ENCODE data around the gene RBM17.
A peak's percentile ranks its signal among the peaks of the same experiment; 100 is the strongest.
"Not testable (repeated sequence)": the region's sequence is repeated elsewhere in the genome, so short reads cannot be mapped to it uniquely, and the experiment has no call there.

RBM17 gene

GRCh38 chr10:6088721-6089333, at the start of gene RBM17:
Gene RBM17 (plus strand): TSS chr10:6089034. CDS start chr10:6097066, 8,032 bp downstream.
- DNase-seq (ENCODE audit: low read depth in 2 of 2) = peak; percentile 96 to 98

- DNase-seq (ENCODE audit: low read depth in 2 of 2) = no peak
These were observed 49.1 kb upstream of the RBM17 start for GRCh38 chr10:6039711-6040110.

GRCh38 chr10:6040205-6040604, 48.6 kb upstream of the RBM17 start:
- DNase-seq (ENCODE audit: low read depth in 2 of 2) = no peak

- DNase-seq (ENCODE audit: low read depth in 2 of 2) = not testable (repeated sequence)
These were observed 45.5 kb upstream of the RBM17 start for GRCh38 chr10:6043377-6043776.

GRCh38 chr10:6044060-6044459, 44.8 kb upstream of the RBM17 start:
- DNase-seq (ENCODE audit: low read depth in 2 of 2) = no peak

GRCh38 chr10:6044751-6045313, 44.0 kb upstream of the RBM17 start:
- no peak for DNase-seq (ENCODE audit: low read depth in 2 of 2)

GRCh38 chr10:6045314-6045848, 43.5 kb upstream of the RBM17 start:
- no peak for DNase-seq (ENCODE audit: low read depth in 2 of 2)

- no peak for DNase-seq (ENCODE audit: low read depth in 2 of 2)
These were observed 42.7 kb upstream of the RBM17 start for GRCh38 chr10:6045878-6046772.

GRCh38 chr10:6046773-6047611, 41.8 kb upstream of the RBM17 start:
- no peak for DNase-seq (ENCODE audit: low read depth in 2 of 2)

GRCh38 chr10:6047847-6048246, 41.0 kb upstream of the RBM17 start:
- no peak for DNase-seq (ENCODE audit: low read depth in 2 of 2)

- DNase-seq (ENCODE audit: low read depth in 2 of 2) = no peak
These were observed 40.4 kb upstream of the RBM17 start for GRCh38 chr10:6048281-6049030.

GRCh38 chr10:6049031-6049400, 39.8 kb upstream of the RBM17 start:
- DNase-seq (ENCODE audit: low read depth in 2 of 2) = no peak

GRCh38 chr10:6050801-6051445, 37.9 kb upstream of the RBM17 start:
- DNase-seq (ENCODE audit: low read depth in 2 of 2) = peak; percentile 81 to 89

GRCh38 chr10:6052247-6053221, 36.3 kb upstream of the RBM17 start:
- peak; percentile 74 to 79 for DNase-seq (ENCODE audit: low read depth in 2 of 2)

- no peak for DNase-seq (ENCODE audit: low read depth in 2 of 2)
These were observed 35.5 kb upstream of the RBM17 start for GRCh38 chr10:6053303-6053702.

GRCh38 chr10:6053816-6054631, 34.8 kb upstream of the RBM17 start:
- no peak for DNase-seq (ENCODE audit: low read depth in 2 of 2)

- DNase-seq (ENCODE audit: low read depth in 2 of 2) = no peak
These were observed 34.0 kb upstream of the RBM17 start for GRCh38 chr10:6054884-6055283.

GRCh38 chr10:6055929-6056328, 32.9 kb upstream of the RBM17 start:
- no peak for DNase-seq (ENCODE audit: low read depth in 2 of 2)
